DMS114 treated with DMSO at 0.1 percent for 48 hours (cell line): ENCODE measurements around the gene SNX27.
A peak's percentile ranks its signal among the peaks of the same experiment; 100 is the strongest.

Experiments
- DNase-seq: peaks from one replicate; lab custom pipeline; 2025; ENCODE audit not compliant: unreplicated experiment; lab: John Stamatoyannopoulos, UW

The SNX27 gene

DNA sequence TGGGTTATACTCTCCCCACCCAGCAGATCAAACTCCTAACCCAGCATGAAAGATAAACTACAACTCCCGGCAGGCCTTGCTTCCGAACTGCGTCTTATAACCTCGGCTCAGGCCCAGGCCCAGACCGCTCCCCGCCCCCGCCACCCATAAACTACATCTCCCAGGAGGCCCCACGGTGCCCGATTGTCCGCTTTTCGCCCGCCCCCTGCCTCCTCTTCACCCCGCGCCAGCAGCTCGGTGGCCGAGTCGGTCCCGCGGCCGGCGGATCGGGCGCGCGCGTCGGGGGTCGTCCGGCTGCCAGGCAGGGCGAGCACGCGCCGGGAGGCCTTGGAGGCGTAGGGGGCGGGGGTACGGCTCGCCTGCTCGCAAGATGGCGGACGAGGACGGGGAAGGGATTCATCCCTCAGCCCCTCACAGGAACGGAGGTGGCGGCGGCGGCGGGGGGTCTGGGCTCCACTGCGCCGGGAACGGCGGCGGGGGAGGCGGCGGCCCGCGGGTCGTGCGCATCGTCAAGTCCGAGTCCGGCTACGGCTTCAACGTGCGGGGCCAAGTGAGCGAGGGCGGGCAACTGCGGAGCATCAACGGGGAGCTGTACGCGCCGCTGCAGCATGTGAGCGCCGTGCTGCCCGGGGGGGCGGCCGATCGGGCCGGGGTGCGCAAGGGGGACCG lies at the start of gene SNX27:
Gene SNX27 (plus strand): TSS at position 219 of the 669 bp plus-strand sequence. CDS start 152 bp downstream, at position 371.
- DNase-seq = peak; percentile 97

DNA sequence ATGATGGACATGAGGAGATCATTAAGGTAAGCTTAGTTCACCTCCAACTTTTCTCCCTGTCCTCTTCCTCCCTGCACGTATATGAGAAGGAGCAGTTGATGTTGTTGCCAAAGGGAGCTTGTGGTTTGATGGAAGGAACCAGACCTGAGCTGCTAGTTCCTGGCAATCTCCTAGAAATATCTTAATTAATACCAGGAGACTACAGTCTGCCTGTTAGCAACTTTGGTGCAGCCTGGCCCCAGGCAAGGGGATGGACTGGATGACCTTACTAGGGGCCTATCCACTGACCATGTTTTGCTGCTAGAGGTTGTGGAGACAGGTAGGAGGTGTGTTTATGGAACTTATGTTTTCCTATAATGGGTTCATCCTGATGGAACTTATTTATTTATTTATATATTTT lies 49.2 kb upstream of the SNX27 start:
- no peak for DNase-seq

DNA sequence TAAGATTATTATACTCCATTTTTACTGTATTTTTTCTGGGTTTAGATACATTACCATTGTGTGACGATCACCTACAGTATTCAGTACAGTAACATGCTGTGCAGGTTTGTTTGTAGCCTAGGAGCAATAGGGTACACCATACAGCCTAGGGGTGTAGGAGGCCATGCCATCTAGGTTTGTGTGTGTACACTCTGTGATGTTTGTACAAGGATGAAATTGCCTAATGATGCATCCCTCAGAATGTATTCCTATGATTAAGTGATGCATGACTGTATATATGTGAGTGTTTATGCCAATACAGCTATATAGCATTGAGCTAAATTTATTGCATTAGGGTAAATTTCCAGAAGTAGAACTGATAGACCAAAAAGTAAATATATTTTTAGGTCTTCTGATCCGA lies 48.5 kb upstream of the SNX27 start:
- no peak for DNase-seq

DNA sequence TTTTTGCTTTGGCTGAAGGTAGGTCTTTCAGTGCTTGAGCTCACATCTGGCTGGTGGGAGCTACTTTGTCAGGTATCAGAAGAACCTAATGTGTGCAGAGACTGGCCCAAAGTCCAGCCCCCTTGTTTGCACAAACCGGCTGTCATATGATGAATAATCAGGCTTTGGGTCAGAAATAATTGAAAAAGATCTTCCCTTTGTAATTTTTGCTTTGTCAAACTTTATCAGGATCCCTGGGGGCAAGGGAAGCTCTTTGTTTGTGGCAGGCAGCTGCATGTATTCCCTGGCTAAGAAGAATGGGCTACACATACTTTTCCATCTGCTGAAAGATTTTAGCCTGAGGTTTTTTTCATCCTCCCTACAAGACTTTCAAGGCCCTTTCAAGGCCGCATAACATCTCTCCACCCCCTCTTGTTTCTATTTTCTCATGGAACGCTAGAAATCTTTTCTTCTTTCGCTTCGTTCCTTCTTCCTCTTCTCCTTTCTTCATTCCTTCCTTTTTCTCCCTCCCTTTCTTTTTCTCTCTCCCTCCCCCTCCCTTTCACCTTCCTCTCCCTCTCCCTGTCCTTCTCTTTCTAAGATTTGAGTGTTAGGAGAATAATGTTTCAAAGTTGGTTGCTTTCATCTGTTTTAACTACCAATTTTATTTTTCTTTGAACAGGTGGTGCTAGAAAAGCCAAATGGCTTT lies 46.2 kb upstream of the SNX27 start:
- no peak for DNase-seq

DNA sequence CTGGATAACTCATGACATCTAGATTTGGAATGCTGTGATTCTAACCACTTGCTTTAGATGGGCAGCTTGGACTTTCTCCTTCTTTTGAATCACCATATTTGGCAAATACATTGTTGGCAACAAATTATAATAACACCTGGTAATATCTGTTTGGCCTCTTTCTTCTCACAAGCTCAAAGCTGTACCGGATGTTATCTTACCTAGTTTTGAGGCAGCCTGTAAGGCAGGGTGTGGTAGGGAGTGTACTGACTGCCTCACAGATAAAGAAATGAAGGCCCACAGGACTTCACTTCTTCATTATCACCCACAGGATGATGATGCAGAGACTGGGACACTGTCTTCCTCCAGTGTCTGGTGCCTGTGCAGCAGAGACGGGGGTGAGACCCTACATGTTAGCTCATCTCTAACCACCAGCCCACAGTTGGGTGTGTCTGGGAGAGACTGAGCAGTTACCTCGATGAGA lies 43.2 kb upstream of the SNX27 start:
- no peak for DNase-seq

DNA sequence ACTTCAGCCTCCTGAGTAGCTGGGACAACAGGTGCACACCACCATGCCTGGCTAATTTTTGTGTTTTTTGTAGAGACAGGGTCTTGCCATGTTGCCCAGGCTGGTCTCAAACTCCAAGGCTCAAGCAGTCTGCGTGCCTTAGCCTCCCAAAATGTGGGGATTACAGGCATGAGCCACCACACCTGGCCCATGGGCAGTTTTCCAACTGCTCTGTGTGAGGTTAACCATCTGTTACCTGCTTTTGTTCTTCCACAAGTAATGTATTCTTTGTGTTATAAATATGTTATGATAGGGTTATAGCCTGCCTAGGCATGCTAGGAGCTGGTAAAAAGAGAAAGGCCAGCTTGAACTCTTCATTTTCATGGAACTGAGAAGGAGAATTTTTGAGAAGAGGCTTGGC lies 41.0 kb upstream of the SNX27 start:
- DNase-seq = no peak

DNA sequence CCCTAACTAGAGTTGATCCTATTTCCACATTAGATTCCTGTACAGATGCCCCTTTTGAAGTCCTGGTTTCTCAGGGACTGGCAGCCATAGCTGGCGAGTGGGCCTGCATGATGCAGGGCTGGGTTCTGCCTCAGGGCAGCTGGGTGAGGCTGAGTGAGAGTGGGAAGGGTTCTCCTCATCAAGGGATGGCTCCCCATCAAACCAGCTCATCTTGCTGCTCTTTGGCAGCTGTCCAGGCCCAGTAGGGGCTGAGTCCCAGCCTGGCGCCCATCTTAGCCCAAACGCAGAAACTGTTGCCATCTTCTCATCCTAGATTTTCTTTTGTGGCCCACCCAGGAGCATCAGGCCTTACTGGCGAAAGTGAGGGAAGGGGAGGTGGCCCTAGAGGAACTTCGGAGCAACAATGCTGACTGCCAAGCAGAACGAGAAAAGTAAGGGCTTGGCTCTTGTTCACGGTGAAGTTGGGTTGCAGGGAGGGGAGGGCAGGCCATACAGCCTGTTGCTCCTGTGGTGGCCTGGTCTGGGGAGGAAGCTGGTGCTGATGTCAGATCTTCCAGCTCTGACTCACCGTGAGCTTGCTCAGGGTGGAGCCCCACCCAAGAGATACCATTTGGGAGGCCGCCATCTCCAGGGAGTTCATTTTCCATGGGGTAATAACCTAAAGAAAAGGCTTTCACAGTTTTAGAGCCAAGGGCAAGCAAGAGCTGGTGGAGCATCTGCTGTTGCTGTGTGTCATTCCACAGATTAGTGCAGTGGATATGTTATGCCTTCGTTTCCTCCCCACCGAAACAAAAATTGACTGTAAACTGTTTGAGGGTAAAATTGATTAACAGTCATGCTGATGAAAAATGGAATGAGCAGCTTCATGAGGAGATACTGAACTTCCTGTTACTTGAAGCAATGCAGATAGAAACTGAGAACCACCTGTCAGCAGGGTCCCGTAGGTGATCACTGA lies 37.0 kb upstream of the SNX27 start:
- DNase-seq = no peak

DNA sequence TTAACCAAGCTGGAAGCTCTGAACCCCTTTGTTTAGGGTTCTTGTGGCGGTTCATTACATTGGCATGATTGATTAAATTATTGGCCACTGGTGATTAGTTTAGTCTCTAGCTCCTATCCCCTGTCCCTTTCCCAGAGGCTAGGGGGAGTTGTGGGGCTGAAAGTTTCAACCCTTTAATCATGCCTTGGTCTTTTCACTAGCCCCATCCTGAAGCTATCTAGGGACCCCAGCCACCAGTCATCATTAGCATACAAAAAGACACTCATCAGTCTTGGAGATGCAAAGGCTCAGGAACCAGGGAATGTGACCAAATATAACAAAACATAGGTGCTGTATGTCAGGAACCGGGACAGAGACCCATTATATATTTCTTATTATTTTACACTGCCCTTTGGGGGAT lies 34.7 kb upstream of the SNX27 start:
- DNase-seq = no peak

DNA sequence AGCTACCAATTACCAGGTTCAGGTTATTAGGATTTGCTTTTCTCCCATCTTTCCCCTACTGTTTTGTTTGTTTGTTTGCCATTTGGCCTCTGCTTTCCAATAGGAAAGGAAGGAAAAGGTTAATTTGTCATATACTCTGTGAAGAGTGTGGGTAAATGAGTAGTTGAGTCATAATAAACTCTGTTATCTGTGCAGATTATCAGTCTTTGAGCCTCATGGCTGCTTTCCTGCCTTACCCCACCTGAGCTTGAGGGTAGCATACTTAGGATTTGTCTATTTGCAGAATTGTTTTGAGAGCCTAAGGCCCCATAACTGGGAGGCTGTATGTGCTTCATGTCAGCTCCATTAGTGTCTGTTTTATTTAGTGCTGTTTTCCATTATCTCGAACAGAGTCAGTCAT lies 32.9 kb upstream of the SNX27 start:
- DNase-seq = no peak

DNA sequence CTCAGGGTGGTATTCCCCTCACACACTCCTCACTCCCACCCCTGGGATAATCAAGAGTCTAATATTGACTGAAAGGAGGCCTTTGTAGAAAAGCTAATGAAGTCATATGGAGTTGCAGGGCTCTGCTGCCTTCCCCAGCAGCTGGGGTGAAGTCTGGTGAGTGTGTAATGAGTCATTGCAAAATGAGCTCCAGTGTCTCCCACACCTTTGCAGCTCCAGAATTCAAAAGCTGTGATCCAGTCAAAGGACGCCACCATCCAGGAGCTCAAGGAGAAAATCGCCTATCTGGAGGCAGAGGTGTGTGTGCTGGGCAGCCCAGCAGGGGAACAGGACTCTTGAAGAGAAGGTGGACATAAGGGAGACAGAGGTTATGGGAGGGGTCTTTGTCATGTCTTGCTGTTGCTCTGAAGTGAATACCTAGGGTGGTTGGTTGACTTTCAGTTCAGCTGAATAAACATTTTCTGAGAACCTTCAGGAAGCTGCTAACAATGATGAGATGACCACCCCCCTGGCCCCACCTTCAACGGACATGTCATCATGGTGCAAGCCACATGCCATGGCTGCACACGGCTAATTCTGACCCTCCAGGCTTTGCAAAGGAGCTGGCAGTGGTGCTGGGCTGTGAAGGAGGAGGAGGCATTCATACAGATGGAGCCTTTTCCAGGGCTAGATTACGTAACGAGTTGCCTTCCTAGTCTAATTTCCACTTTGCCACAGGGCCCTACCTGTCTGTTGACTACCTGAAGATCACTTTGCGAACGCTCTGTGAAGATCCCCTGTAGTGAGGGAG lies 32.2 kb upstream of the SNX27 start:
- DNase-seq = no peak

DNA sequence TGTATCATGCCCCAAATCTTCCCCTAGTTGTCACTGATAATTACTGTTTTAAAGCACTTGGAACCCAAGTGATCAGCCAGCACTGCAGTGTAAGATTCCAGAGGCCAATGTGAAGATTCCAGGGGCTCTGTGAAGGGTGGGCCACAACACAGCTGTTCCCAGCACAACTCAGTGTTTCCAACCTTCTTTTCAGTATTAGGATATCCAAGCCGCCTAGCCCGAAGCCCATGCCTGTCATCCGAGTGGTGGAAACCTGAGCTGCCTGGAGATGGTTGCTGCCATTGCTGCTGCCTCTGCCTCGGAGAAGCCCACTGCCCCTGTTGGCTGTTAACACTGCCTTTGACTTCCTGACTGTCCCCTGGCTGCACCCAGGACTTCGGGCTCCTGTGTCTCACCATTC lies 30.4 kb upstream of the SNX27 start:
- DNase-seq = no peak

DNA sequence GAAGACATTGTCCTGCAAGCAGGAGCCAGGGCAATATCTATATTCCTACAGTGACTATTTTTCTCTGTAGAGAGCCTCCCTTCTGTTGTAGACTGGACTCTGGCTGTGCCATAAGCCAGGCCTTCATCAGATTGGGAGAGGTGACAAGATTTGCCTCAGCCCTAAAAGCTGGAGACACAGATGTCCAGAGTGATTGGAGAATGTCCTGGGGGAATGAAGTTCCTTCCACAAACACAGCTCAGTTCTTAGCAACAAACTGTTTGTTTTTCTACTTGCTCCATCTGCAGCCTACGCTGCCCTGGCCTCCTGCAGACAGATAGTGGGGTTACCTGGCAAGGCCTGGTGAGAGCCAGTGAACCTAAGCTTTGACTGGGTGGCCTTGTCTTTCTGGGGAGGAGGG lies 29.9 kb upstream of the SNX27 start:
- DNase-seq = no peak

DNA sequence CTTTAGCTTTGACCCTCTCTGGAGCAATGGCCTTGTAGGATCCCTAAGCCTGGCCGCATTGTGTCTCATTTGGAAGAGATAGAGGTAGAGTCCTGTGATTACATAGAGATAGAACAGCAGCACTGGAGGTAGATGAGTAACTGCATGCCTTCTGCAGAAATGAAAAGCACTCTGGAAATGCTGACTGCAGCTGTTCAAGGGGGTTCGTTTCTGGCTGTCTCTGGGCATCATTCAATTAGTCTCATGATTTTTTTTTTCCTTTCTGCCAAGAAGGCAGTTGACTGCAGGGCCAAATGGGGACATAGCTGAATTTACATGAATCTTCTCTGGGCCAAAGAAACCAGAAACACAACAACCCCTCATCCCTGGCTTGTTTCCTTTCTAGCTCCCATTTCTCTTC lies 28.1 kb upstream of the SNX27 start:
- DNase-seq = no peak

DNA sequence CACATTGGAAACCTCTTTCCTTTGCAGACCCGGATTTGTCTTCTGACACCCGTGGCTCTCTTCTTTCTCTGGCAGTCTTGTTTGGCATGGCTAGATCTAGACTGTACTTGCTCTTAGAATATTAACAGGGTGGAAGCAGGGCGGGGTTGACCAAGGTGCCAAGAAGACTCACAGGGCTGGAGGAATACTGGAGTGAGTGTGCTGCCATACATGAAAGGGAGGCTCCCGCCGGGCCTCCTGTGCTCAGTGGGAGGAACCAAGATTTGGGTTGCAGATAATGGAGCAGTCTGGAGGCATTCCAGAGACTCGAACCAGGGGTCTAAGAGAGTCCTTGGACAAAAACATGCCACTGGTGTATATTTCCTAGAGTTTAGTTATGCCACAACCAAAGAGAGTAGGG lies 27.6 kb upstream of the SNX27 start:
- no peak for DNase-seq

DNA sequence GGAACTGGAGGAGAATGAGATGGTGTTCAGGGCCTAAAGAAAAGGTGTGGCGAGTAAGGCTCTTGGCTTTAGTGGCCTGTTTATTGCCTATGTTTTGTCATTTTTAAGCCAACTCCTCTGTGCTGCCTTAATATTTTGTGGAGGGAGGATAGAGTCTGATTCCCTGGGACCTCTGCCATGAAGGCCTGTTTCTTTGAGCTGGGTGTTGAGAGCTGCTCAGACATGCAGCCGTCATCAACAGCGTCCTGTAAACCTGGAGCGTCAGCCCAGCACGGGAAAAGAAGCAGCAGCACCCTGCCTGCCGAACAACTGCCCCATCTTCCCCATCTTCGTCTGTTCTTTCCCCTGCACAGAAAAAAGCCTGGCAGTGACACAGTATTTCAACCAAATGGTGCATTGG lies 27.1 kb upstream of the SNX27 start:
- no peak for DNase-seq

DNA sequence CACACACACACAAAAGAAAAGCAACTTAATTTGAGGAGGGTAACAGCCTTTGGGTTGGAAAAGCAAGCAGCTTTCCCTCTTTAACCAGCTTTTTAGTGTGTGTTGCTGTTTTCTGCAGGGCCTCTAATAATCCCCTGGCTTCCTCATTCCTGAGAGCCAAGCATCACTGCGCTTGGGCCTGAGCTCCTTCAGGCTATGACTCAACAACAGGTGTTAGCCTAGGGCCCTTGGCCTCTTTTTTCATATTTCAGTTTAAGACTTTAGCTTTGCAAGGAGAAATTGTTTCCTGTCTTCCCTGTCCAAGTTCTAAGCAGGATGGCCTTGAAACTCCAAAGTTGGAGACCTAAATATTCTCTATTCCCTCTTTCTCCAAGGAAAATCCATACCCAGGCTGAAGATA lies 26.2 kb upstream of the SNX27 start:
- DNase-seq = no peak

DNA sequence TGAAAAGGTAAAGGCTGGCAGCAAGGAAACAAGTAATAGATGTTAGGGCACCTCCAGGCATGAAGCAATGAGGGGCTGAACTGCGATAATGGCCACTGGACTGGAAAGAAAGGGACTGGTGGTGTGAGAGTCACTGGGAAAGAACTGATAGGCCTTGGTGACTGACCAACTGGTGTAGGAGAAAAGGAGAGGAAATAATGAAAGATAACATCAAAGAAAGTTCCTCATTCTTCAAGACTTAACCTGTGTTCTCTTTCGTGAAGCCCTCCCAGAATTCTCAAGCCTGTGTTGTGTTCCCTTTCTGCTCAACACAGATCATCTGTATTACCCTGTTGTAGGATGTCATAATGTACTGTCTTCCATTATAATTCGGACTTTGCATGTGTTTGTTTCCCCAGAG lies 20.9 kb upstream of the SNX27 start:
- DNase-seq = no peak

DNA sequence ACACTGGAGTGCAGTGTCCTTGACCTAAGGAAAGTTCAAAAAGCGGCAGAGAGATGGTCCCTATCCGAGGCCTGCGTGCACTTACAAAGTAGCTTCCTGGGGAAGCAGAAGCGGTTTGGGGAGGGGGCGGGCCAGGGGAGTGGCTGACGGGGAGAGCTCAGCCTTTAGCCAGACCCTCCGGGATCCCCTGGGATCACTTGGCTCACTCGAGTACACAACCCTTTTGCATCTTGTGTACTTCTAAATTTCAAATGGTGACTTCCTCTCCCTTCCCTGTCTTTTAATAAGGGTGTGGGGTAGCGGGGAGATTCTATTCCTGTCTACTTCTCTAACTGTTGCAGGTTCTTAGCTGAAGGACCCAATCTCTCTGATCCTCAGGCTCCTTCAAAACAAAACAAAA lies 18.1 kb upstream of the SNX27 start:
- DNase-seq = no peak

DNA sequence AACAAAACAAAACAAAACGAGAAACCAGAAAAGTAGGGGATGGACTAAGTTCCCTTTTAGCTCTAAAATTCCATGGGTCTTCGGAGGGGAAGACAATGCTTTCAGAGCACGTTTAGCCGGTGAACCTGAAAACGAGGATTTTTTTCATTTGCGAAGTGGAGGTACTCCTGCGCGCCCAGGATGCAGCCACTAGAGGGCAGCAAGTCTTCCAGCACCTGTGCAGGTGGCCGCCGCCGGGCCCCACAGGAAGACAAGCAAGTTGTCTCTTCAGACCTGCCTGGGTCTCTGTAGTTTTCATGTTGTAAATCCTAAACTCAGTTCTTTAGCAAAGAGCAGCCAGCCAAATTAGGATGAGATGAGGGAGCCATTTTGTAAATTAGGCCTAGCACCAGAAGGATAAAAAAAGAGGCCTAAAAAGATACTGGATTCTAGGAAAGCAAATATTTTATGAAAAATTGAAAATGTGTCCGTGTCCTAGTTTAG lies 17.7 kb upstream of the SNX27 start:
- no peak for DNase-seq

DNA sequence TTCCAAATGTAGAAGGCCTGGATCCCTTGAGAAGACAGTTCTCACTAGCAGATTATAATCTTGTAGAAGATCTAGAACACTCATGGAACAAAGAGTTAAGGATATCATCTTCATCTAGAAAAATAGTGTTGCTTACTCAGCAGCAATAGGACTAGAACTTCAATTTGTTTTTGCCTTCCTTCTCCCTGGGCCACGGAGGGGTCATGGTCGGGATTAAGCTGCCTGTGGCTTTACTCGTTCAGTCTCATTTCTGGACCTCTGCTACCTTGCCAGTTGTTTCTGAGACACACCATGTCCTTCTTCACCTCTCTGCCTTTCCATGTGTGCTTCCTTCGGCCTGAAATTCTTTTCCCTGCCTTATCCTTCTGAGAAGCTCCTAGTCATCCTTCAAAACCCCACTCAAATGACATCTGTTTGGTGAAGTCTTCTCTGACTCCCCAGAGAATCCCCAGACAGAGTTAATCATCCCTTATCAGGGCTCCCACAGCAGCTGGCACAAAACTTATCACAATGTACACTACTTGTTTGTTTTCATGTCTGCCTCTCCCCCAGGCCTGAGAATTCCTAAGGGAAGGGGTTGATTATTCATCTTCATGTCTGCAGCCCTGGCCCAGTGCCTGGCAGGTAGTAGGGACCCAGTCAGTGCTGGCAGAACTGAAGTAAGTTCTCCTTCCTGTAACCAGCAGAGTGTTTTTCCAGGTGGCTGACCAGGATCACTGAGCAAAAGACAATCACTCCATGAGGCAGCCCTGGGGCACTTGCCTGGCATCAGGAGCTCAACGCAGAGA lies 15.5 kb upstream of the SNX27 start:
- DNase-seq = no peak
